ENCODE results near the gene TMEM184B. TPM values are rescaled to one million over a fixed set of nuclear protein-coding genes. Genes with fewer than 3 reads are reported as not detected.

The TMEM184B gene
- total RNA-seq, 2 donors from 2014 or later, result 55.4 to 57.6 TPM

GRCh38 chr22:38248280-38248679 is 24.5 kb downstream of the TMEM184B start:
- no peaks in the 10 kb centered on the region for H3K27me3 ChIP-seq (ENCODE audit: control insufficient read depth, insufficient read depth, low read length, poor library complexity, severe bottlenecking)
- no peak overlapping the region for H3K9ac ChIP-seq (ENCODE audit: extremely low read depth, low read length, poor library complexity, severe bottlenecking)
- H3K27me3 Mint-ChIP-seq (ENCODE audit: insufficient read depth), result no peaks in the 10 kb centered on the region
- peaks cover 2% of the 10 kb centered on the region for H3K9me3 Mint-ChIP-seq
- no peak overlapping the region for H3K27ac ChIP-seq (ENCODE audit: low read depth, low read length)
- H3K4me1 ChIP-seq (ENCODE audit: control insufficient read depth, insufficient read depth, low read length), result no peaks in the 10 kb centered on the region
- H3K36me3 ChIP-seq (ENCODE audit: control insufficient read depth, insufficient read depth, low read length), result peaks cover 13% of the 10 kb centered on the region
- H3K9me3 ChIP-seq (ENCODE audit: control insufficient read depth, low read length), result no peaks in the 10 kb centered on the region
- H3K36me3 Mint-ChIP-seq (ENCODE audit: low read depth), result peaks cover 47% of the 10 kb centered on the region
- no peak for TF ChIP-seq CTCF (conservative IDR thresholded peaks at IDR 0.05)
- 94 to 100% methylated on average over 3 to 6 of the region's 6 CpGs for WGBS, 2 experiments (ENCODE audit: insufficient coverage in 1 of 2, insufficient read length in 1 of 2)
- no peak overlapping the region for H3K4me3 Mint-ChIP-seq
- H3K4me3 ChIP-seq (ENCODE audit: low read length), result no peak overlapping the region
- H3K27ac Mint-ChIP-seq, result peak overlapping the region; percentile 66
- no peak for DNase-seq
- H3K4me1 Mint-ChIP-seq, result no peaks in the 10 kb centered on the region

- Mint-ChIP-seq H3K4me1 (no peaks in the 10 kb centered on the region), H3K36me3 (ENCODE audit: low read depth) (peaks cover 49% of the 10 kb centered on the region), H3K9me3 (peaks cover 2% of the 10 kb centered on the region), H3K27me3 (ENCODE audit: insufficient read depth) (no peaks in the 10 kb centered on the region), H3K27ac (no peak overlapping the region), H3K4me3 (no peak overlapping the region)
- DNase-seq, result no peak
- no peak overlapping the region for H3K27ac ChIP-seq (ENCODE audit: low read depth, low read length)
- no peaks in the 10 kb centered on the region for H3K9me3 ChIP-seq (ENCODE audit: control insufficient read depth, low read length)
- H3K9ac ChIP-seq (ENCODE audit: extremely low read depth, low read length, poor library complexity, severe bottlenecking), result no peak overlapping the region
- no peak for TF ChIP-seq CTCF (conservative IDR thresholded peaks at IDR 0.05)
- peaks cover 13% of the 10 kb centered on the region for H3K36me3 ChIP-seq (ENCODE audit: control insufficient read depth, insufficient read depth, low read length)
- WGBS, 2 experiments (ENCODE audit: insufficient coverage in 1 of 2, insufficient read length in 1 of 2), result 92 to 98% methylated on average over 8 to 12 of the region's 12 CpGs
- H3K4me1 ChIP-seq (ENCODE audit: control insufficient read depth, insufficient read depth, low read length), result no peaks in the 10 kb centered on the region
- H3K4me3 ChIP-seq (ENCODE audit: low read length), result no peak overlapping the region
- H3K27me3 ChIP-seq (ENCODE audit: control insufficient read depth, insufficient read depth, low read length, poor library complexity, severe bottlenecking), result no peaks in the 10 kb centered on the region
Measured at GRCh38 chr22:38247713-38248112, 25.1 kb downstream of the TMEM184B start.

GRCh38 chr22:38246692-38247091 is 26.1 kb downstream of the TMEM184B start:
- Histone ChIP-seq H3K9me3 (ENCODE audit: control insufficient read depth, low read length) (no peaks in the 10 kb centered on the region), H3K4me1 (ENCODE audit: control insufficient read depth, insufficient read depth, low read length) (no peaks in the 10 kb centered on the region), H3K36me3 (ENCODE audit: control insufficient read depth, insufficient read depth, low read length) (peaks cover 13% of the 10 kb centered on the region), H3K9ac (ENCODE audit: extremely low read depth, low read length, poor library complexity, severe bottlenecking) (no peak overlapping the region), H3K27ac (ENCODE audit: low read depth, low read length) (no peak overlapping the region), H3K27me3 (ENCODE audit: control insufficient read depth, insufficient read depth, low read length, poor library complexity, severe bottlenecking) (no peaks in the 10 kb centered on the region), H3K4me3 (ENCODE audit: low read length) (no peak overlapping the region)
- peaks cover 49% of the 10 kb centered on the region for H3K36me3 Mint-ChIP-seq (ENCODE audit: low read depth)
- TF ChIP-seq CTCF (conservative IDR thresholded peaks at IDR 0.05), result no peak
- H3K9me3 Mint-ChIP-seq, result peaks cover 2% of the 10 kb centered on the region
- no peak overlapping the region for H3K4me3 Mint-ChIP-seq
- peak overlapping the region; percentile 21 for H3K27ac Mint-ChIP-seq
- WGBS, 2 experiments (ENCODE audit: insufficient coverage in 1 of 2, insufficient read length in 1 of 2), result 87 to 95% methylated on average over 3 to 5 of the region's 5 CpGs
- no peak for DNase-seq
- no peaks in the 10 kb centered on the region for H3K27me3 Mint-ChIP-seq (ENCODE audit: insufficient read depth)
- no peaks in the 10 kb centered on the region for H3K4me1 Mint-ChIP-seq
